B cell (primary cell): ENCODE measurements around the gene PC. TPM values are rescaled to one million over a fixed set of nuclear protein-coding genes. Genes with fewer than 3 reads are reported as not detected.

Experiments
- ATAC-seq: fragments of 200-7000 bp; cut with Tn5 transposase; one replicate; pipeline ENCODE4 v1.10.0; 2021; ENCODE audit warnings: low read depth, mild to moderate bottlenecking, moderate number of reproducible peaks, moderate library complexity
- CTCF ChIA-PET: fragments of 350-600 bp; sonication (Branson Sonifier 250); formaldehyde crosslinking; loops from one replicate; lab custom pipeline; 2021; ENCODE audit warnings: antibody characterized with exemption, inconsistent platforms; lab: Charles Lee
- POLR2A ChIA-PET: fragments of 350-600 bp; sonication (Branson Sonifier 250); formaldehyde crosslinking; loops from one replicate; lab custom pipeline; 2021; ENCODE audit warnings: antibody characterized with exemption; lab: Charles Lee
- DNase-seq: peaks from one replicate; pipeline ENCODE4 v3.0.0; 2013
- H2AFZ ChIP-seq: 2 replicates; pipeline ENCODE4 v1.6.1; 2012; ENCODE audit warnings: mild to moderate bottlenecking, low read depth, low read length; ENCODE audit not compliant: insufficient read depth, poor library complexity, severe bottlenecking
- H3K27ac ChIP-seq, 2 donors: 1 replicate in 1 of 2; 2 replicates in 1 of 2; pipeline ENCODE4 v1.5.1; 2012 to 2013; ENCODE audit warnings: low read length in 2 of 2, mild to moderate bottlenecking in 2 of 2, moderate library complexity in 1 of 2
- H3K27me3 ChIP-seq, 4 experiments: fragments of 200-600 bp in 1 of 4; sonication (generic) in 1 of 4; replicated peaks in 1 of 4; 1 replicate in 2 of 4; 2 replicates in 2 of 4; pipeline versions ENCODE4 v1.6.1 to v1.7.0; 2013 to 2016; ENCODE audit warnings: low read length in 3 of 4, mild to moderate bottlenecking in 2 of 4, mixed read lengths in 1 of 4, moderate library complexity in 1 of 4; ENCODE audit not compliant: insufficient read depth in 4 of 4, control insufficient read depth in 3 of 4; ENCODE audit errors: control extremely low read depth in 1 of 4
- H3K36me3 ChIP-seq, 2 experiments: replicated peaks in 1 of 2; 1 replicate in 1 of 2; 2 replicates in 1 of 2; pipeline versions ENCODE4 v1.6.1 to v1.7.1; 2013; ENCODE audit warnings: low read length in 1 of 2; ENCODE audit not compliant: insufficient read depth in 2 of 2, control insufficient read depth in 1 of 2; ENCODE audit errors: control extremely low read depth in 1 of 2, extremely low read depth in 1 of 2
- H3K4me1 ChIP-seq, 2 donors: fragments of 200-600 bp in 1 of 2; sonication (generic) in 1 of 2; 1 replicate in 1 of 2; 2 replicates in 1 of 2; pipeline versions ENCODE4 v1.5.1 to v1.6.1; 2013 to 2017; ENCODE audit warnings: low read length in 2 of 2; ENCODE audit not compliant: control insufficient read depth in 2 of 2, insufficient read depth in 2 of 2
- H3K4me2 ChIP-seq: replicated peaks from 2 replicates; pipeline ENCODE3; 2012; ENCODE audit warnings: mild to moderate bottlenecking, low read depth, low read length; ENCODE audit not compliant: poor library complexity, severe bottlenecking
- H3K4me3 ChIP-seq, 5 experiments: fragments of 200-600 bp in 1 of 5; sonication (generic) in 1 of 5; 1 replicate in 3 of 5; 2 replicates in 2 of 5; pipeline versions ENCODE4 v1.5.1 to v1.7.0; 2011 to 2016; ENCODE audit warnings: low read length in 4 of 5, mild to moderate bottlenecking in 4 of 5, low read depth in 2 of 5, control low read depth in 1 of 5, moderate library complexity in 1 of 5; ENCODE audit not compliant: insufficient read depth in 1 of 5; ENCODE audit errors: control extremely low read depth in 1 of 5, extremely low read depth in 1 of 5
- H3K79me2 ChIP-seq: fragments of 200-600 bp; sonication (generic); one replicate; pipeline ENCODE4 v1.6.0; 2016; ENCODE audit warnings: low read length; ENCODE audit not compliant: control insufficient read depth, insufficient read depth
- H3K9ac ChIP-seq: fragments of 200-600 bp; sonication (generic); 2 replicates; pipeline ENCODE4 v1.6.1; 2017; ENCODE audit warnings: mild to moderate bottlenecking, low read length, moderate library complexity
- H3K9me3 ChIP-seq, 3 donors: one replicate each; pipeline versions ENCODE4 v1.6.1 to v1.7.1; 2013; ENCODE audit warnings: low read length in 2 of 3; ENCODE audit not compliant: control insufficient read depth in 2 of 3, insufficient read depth in 1 of 3; ENCODE audit errors: control extremely low read depth in 1 of 3
- H4K20me1 ChIP-seq: 2 replicates; pipeline ENCODE4 v1.6.0; 2012; ENCODE audit warnings: mild to moderate bottlenecking, low read length; ENCODE audit not compliant: insufficient read depth, control insufficient read depth, poor library complexity, severe bottlenecking
- H3K27ac Mint-ChIP-seq: one replicate; pipeline ENCODE4 v1.8.0; 2021; ENCODE audit warnings: mixed read lengths
- H3K27me3 Mint-ChIP-seq: one replicate; pipeline ENCODE4 v1.8.0; 2021; ENCODE audit warnings: mixed read lengths
- H3K4me1 Mint-ChIP-seq: one replicate; pipeline ENCODE4 v1.8.0; 2021; ENCODE audit warnings: mixed read lengths
- H3K4me3 Mint-ChIP-seq: one replicate; pipeline ENCODE4 v1.8.0; 2021; ENCODE audit warnings: mixed read lengths
- H3K9me3 Mint-ChIP-seq: one replicate; pipeline ENCODE4 v1.8.0; 2022; ENCODE audit warnings: mixed read lengths; ENCODE audit not compliant: insufficient read depth
- EZH2 ChIP-seq: IDR thresholded peaks from 2 replicates; pipeline ENCODE4 v1.6.1; 2012; ENCODE audit warnings: borderline replicate concordance, low read depth, mild to moderate bottlenecking, moderate library complexity, low read length; ENCODE audit not compliant: insufficient read depth, poor library complexity, severe bottlenecking
- WGBS: methylation state at CpG from one replicate; pipeline ENCODE4 v1.1.5; 2013; ENCODE audit warnings: missing lambda C conversion rate; ENCODE audit not compliant: insufficient coverage; 5-methylcytosine and 5-hydroxymethylcytosine counted together
- intact Hi-C: fragments of 100-400 bp; cut with micrococcal nuclease; formaldehyde crosslinking; loops from one replicate; pipeline ENCODE4 v1.10.0; 2022
- polyA plus RNA-seq: library from polyadenylated mRNA; depleted of rRNA; stranded (reverse); fragments of >200 nt; gene quantifications from 2 replicates; pipeline ENCODE4 v1.2.3, GENCODE V29; 2012
- total RNA-seq, 2 donors: library from RNA; stranded (reverse); fragments of 120-200 nt in 1 of 2; gene quantifications; 1 replicate in 1 of 2; 2 replicates in 1 of 2; pipeline versions ENCODE4 v1.2.3 to v1.2.4, GENCODE V29; 2013 to 2022
- TF ChIP-seq, protein P1 (sequence below): fragments of 200-600 bp; IDR thresholded peaks from one replicate; pipeline ENCODE4 v1.8.0; 2022; ENCODE audit warnings: antibody characterized with exemption, mild to moderate bottlenecking

The PC gene
- total and polyA plus RNA-seq, 2 donors (not counting 1 experiment from before 2014, with no cell fraction given) = 1.5 to 4.4 TPM

GRCh38 chr11:66924272-66924671 lies 33.9 kb downstream of the PC start:
- CTCF ChIA-PET = no interaction called here
- Histone ChIP-seq H3K4me3 (no peak overlapping the region), H3K9me3 (peaks cover 0 to 9% (median 0%) of the 10 kb centered on the region in 3 donors), H4K20me1 (no peaks in the 10 kb centered on the region), H3K36me3 (no peaks in the 10 kb centered on the region), H3K27ac (no peak overlapping the region), H3K79me2 (no peaks in the 10 kb centered on the region), H3K27me3 (peaks cover 0 to 4% (median 0%) of the 10 kb centered on the region in 4 experiments), H2AFZ (no peak overlapping the region), H3K4me1 (no peaks in the 10 kb centered on the region), H3K9ac (no peak overlapping the region), H3K4me2 (no peak overlapping the region)
- no peak overlapping the region for H3K4me3 Mint-ChIP-seq
- H3K27ac Mint-ChIP-seq = no peak overlapping the region
- H3K9me3 Mint-ChIP-seq = peaks cover 5% of the 10 kb centered on the region
- ATAC-seq (no peak), DNase-seq (no peak)
- peaks cover 16% of the 10 kb centered on the region for H3K27me3 Mint-ChIP-seq
- H3K4me1 Mint-ChIP-seq = no peaks in the 10 kb centered on the region
- 100% methylated on average over 1 of the region's 1 CpG for WGBS
- POLR2A ChIA-PET = interaction anchor here (0.6 kb wide), 1 partner anchor 111 kb away, joined by 7 read pairs; no protein-coding TSS in a partner anchor
- no peak for TF ChIP-seq EZH2
- TF ChIP-seq, protein P1, sequence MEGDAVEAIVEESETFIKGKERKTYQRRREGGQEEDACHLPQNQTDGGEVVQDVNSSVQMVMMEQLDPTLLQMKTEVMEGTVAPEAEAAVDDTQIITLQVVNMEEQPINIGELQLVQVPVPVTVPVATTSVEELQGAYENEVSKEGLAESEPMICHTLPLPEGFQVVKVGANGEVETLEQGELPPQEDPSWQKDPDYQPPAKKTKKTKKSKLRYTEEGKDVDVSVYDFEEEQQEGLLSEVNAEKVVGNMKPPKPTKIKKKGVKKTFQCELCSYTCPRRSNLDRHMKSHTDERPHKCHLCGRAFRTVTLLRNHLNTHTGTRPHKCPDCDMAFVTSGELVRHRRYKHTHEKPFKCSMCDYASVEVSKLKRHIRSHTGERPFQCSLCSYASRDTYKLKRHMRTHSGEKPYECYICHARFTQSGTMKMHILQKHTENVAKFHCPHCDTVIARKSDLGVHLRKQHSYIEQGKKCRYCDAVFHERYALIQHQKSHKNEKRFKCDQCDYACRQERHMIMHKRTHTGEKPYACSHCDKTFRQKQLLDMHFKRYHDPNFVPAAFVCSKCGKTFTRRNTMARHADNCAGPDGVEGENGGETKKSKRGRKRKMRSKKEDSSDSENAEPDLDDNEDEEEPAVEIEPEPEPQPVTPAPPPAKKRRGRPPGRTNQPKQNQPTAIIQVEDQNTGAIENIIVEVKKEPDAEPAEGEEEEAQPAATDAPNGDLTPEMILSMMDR = no peak
- intact Hi-C loops = no loop called here

GRCh38 chr11:66922551-66922950 lies 35.6 kb downstream of the PC start:
- DNase-seq (no peak), ATAC-seq (no peak)
- Mint-ChIP-seq H3K27ac (no peak overlapping the region), H3K4me3 (no peak overlapping the region), H3K27me3 (peaks cover 10% of the 10 kb centered on the region), H3K9me3 (peaks cover 5% of the 10 kb centered on the region), H3K4me1 (no peaks in the 10 kb centered on the region)
- H3K27me3 ChIP-seq = peaks cover 0 to 4% (median 0%) of the 10 kb centered on the region in 4 experiments
- no peaks in the 10 kb centered on the region for H3K79me2 ChIP-seq
- no peaks in the 10 kb centered on the region for H3K36me3 ChIP-seq
- no peaks in the 10 kb centered on the region for H4K20me1 ChIP-seq
- H3K4me2 ChIP-seq = no peak overlapping the region
- no peak overlapping the region for H3K27ac ChIP-seq
- CTCF ChIA-PET = no interaction called here
- TF ChIP-seq, protein P1 = no peak
- no peak for TF ChIP-seq EZH2
- H3K4me3 ChIP-seq = no peak overlapping the region
- H3K9me3 ChIP-seq = peaks cover 0 to 9% (median 0%) of the 10 kb centered on the region in 3 donors
- no peaks in the 10 kb centered on the region for H3K4me1 ChIP-seq
- H3K9ac ChIP-seq = no peak overlapping the region
- intact Hi-C loops = no loop called here
- POLR2A ChIA-PET = no interaction called here
- no peak overlapping the region for H2AFZ ChIP-seq
